ENCODE measurements around the gene ZSWIM8.
"Not testable (repeated sequence)": the region's sequence is repeated elsewhere in the genome, so short reads cannot be mapped to it uniquely, and the experiment has no call there.

Gene ZSWIM8

GRCh38 chr10:73815719-73816030 is 30.3 kb downstream of the ZSWIM8 start:
- no peak for DNase-seq

- no peak for DNase-seq
These were observed 31.7 kb downstream of the ZSWIM8 start for GRCh38 chr10:73816917-73817729.

GRCh38 chr10:73817826-73818225 is 32.4 kb downstream of the ZSWIM8 start:
- no peak for DNase-seq

GRCh38 chr10:73818402-73818801 is 33.0 kb downstream of the ZSWIM8 start:
- no peak for DNase-seq

- no peak for DNase-seq
These were observed 33.7 kb downstream of the ZSWIM8 start for GRCh38 chr10:73819081-73819480.

GRCh38 chr10:73819513-73820093 is 34.2 kb downstream of the ZSWIM8 start:
- no peak for DNase-seq

- no peak for DNase-seq
These were observed 38.0 kb downstream of the ZSWIM8 start for GRCh38 chr10:73823391-73823790.

- DNase-seq, result no peak
These were observed 38.8 kb downstream of the ZSWIM8 start for GRCh38 chr10:73824146-73824725.

- DNase-seq, result no peak
These were observed 42.1 kb downstream of the ZSWIM8 start for GRCh38 chr10:73827346-73828089.

- no peak for DNase-seq
These were observed 42.8 kb downstream of the ZSWIM8 start for GRCh38 chr10:73828161-73828560.

- not testable (repeated sequence) for DNase-seq
These were observed 43.7 kb downstream of the ZSWIM8 start for GRCh38 chr10:73829090-73829489.

GRCh38 chr10:73836427-73836980 is 51.1 kb downstream of the ZSWIM8 start:
- DNase-seq, result no peak

GRCh38 chr10:73837072-73837471 is 51.7 kb downstream of the ZSWIM8 start:
- DNase-seq, result no peak

GRCh38 chr10:73838008-73838567 is 52.7 kb downstream of the ZSWIM8 start:
- DNase-seq, result no peak

- DNase-seq, result no peak
These were observed 53.4 kb downstream of the ZSWIM8 start for GRCh38 chr10:73838827-73839226.

- no peak for DNase-seq
These were observed 54.0 kb downstream of the ZSWIM8 start for GRCh38 chr10:73839276-73839966.

GRCh38 chr10:73840056-73840402 is 54.6 kb downstream of the ZSWIM8 start:
- no peak for DNase-seq

- DNase-seq, result no peak
These were observed 55.1 kb downstream of the ZSWIM8 start for GRCh38 chr10:73840403-73841060.

- DNase-seq, result no peak
These were observed 55.6 kb downstream of the ZSWIM8 start for GRCh38 chr10:73841061-73841421.

- no peak for DNase-seq
These were observed 56.3 kb downstream of the ZSWIM8 start for GRCh38 chr10:73841526-73842285.

- DNase-seq, result no peak
These were observed 56.9 kb downstream of the ZSWIM8 start for GRCh38 chr10:73842349-73842748.
